ENCODE measurements around the gene CCDC154.

GRCh38 chr16:1435921-1436697 lies 8.2 kb downstream of the CCDC154 start:
- no peak for TF ChIP-seq CTCF (conservative IDR thresholded peaks at IDR 0.05)
- TF ChIP-seq ZFX (IDR thresholded peaks at IDR 0.05): no peak

All from C4-2B (cell line).